PC-9 (cell line): ENCODE measurements around the gene RFT1. TPM values are rescaled to one million over a fixed set of nuclear protein-coding genes. Genes with fewer than 3 reads are reported as not detected.
"Not testable (repeated sequence)": the region's sequence is repeated elsewhere in the genome, so short reads cannot be mapped to it uniquely, and the experiment has no call there.

Experiments
- BruUV-seq: library from RNA; stranded (reverse); fragments of 400-500 nt; replicated peaks from 2 replicates; lab custom pipeline; 2021; lab: Mats Ljungman, UMichigan
- CTCF ChIA-PET: fragments of 300-600 bp; sonication (Branson Sonifier 250); formaldehyde crosslinking; loops from one replicate; lab custom pipeline; 2022; ENCODE audit warnings: antibody characterized with exemption; lab: Charles Lee
- POLR2A ChIA-PET: fragments of 300-600 bp; sonication (Branson Sonifier 250); formaldehyde crosslinking; loops from one replicate; lab custom pipeline; 2022; ENCODE audit warnings: antibody characterized with exemption; ENCODE audit not compliant: unreplicated experiment; lab: Charles Lee
- DNase-seq, 2 experiments: peaks; one replicate each; pipeline versions ENCODE4 v3.0.0 to v3.0.0-alpha.2; 2015 to 2022; ENCODE audit warnings: mixed read lengths in 1 of 2
- H2AFZ ChIP-seq: fragments of 200-600 bp; sonication (generic); 2 replicates; pipeline ENCODE4 v1.8.1; 2017; ENCODE audit warnings: antibody characterized with exemption
- H3F3A ChIP-seq: fragments of 200-600 bp; sonication (generic); 2 replicates; pipeline ENCODE4 v1.8.1; 2017; ENCODE audit warnings: antibody characterized with exemption, mild to moderate bottlenecking, low read depth; ENCODE audit not compliant: insufficient read depth
- H3K27ac ChIP-seq: fragments of 200-600 bp; sonication (generic); 2 replicates; pipeline ENCODE4 v1.6.1; 2016; ENCODE audit warnings: mixed run types
- H3K27me3 ChIP-seq: fragments of 200-600 bp; sonication (generic); 2 replicates; pipeline ENCODE4 v1.6.1; 2016; ENCODE audit warnings: low read depth, mixed run types; ENCODE audit not compliant: insufficient read depth
- H3K36me3 ChIP-seq: fragments of 200-600 bp; sonication (generic); 2 replicates; pipeline ENCODE4 v1.6.1; 2016; ENCODE audit warnings: low read depth, mixed run types
- H3K4me1 ChIP-seq: fragments of 200-600 bp; sonication (generic); replicated peaks from 2 replicates; pipeline ENCODE4 v1.6.1; 2016; ENCODE audit warnings: mixed run types; ENCODE audit not compliant: insufficient read depth
- H3K4me2 ChIP-seq: fragments of 200-600 bp; sonication (generic); 2 replicates; pipeline ENCODE4 v1.6.1; 2017; ENCODE audit warnings: mixed run types
- H3K4me3 ChIP-seq: fragments of 200-600 bp; sonication (generic); 2 replicates; pipeline ENCODE4 v1.6.1; 2016; ENCODE audit warnings: mixed run types
- H3K79me2 ChIP-seq: fragments of 200-600 bp; sonication (generic); 2 replicates; pipeline ENCODE4 v1.6.1; 2017; ENCODE audit warnings: low read depth, mixed run types
- H3K9me2 ChIP-seq: fragments of 200-600 bp; sonication (generic); 2 replicates; pipeline ENCODE4 v1.8.1; 2017; ENCODE audit warnings: mild to moderate bottlenecking; ENCODE audit not compliant: insufficient read depth
- H3K9me3 ChIP-seq: fragments of 200-600 bp; sonication (generic); 2 replicates; pipeline ENCODE4 v1.8.1; 2016; ENCODE audit warnings: low read depth; ENCODE audit not compliant: insufficient read depth
- H4K20me1 ChIP-seq: fragments of 200-600 bp; sonication (generic); 2 replicates; pipeline ENCODE4 v1.8.1; 2017; ENCODE audit not compliant: insufficient read depth
- EZH2 ChIP-seq: fragments of 200-600 bp; sonication (generic); IDR thresholded peaks from 2 replicates; pipeline ENCODE4 v1.8.0; 2017; ENCODE audit warnings: antibody characterized with exemption, low read depth
- intact Hi-C: fragments of 100-400 bp; cut with micrococcal nuclease; formaldehyde crosslinking; loops from one replicate; pipeline ENCODE4 v1.10.0; 2022; ENCODE audit not compliant: unreplicated experiment
- total RNA-seq: library from RNA; stranded (reverse); gene quantifications from 2 replicates; pipeline ENCODE4 v1.2.3, GENCODE V29; 2021
- TF ChIP-seq, protein P1 (sequence below): fragments of 200-600 bp; sonication (generic); conservative IDR thresholded peaks from 2 replicates; pipeline ENCODE4 v1.6.1; 2017; ENCODE audit warnings: mixed run types, antibody characterized with exemption, mild to moderate bottlenecking, moderate library complexity

RFT1 gene
- total RNA-seq, 1 experiment from 2014 or later: 31.0 TPM

DNA sequence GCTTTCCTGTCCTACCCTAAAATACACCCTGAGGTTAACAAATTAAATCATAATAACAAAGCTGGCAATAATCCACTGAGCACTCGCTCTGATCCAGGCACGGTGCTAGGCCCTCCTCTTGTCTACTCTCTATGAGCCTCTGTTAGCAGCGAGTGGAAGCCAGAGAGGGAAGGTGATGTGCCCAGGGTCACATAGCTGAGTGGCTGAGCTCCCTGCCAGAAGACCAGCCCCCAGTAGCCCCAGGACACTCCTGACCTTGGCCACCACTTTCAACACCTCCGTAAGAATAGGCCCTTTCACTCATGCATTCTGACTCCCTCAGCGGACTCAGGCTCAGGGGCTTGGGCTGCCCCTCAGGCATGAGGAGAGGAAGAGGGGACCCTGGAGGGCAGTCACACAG lies 21.2 kb upstream of the RFT1 start:
- H3K9me2 ChIP-seq: no peaks in the 10 kb centered on the region
- H3K9me3 ChIP-seq: no peaks in the 10 kb centered on the region
- no peaks in the 10 kb centered on the region for H4K20me1 ChIP-seq
- H3K27me3 ChIP-seq: no peaks in the 10 kb centered on the region
- no peak for TF ChIP-seq EZH2
- TF ChIP-seq, protein P1, sequence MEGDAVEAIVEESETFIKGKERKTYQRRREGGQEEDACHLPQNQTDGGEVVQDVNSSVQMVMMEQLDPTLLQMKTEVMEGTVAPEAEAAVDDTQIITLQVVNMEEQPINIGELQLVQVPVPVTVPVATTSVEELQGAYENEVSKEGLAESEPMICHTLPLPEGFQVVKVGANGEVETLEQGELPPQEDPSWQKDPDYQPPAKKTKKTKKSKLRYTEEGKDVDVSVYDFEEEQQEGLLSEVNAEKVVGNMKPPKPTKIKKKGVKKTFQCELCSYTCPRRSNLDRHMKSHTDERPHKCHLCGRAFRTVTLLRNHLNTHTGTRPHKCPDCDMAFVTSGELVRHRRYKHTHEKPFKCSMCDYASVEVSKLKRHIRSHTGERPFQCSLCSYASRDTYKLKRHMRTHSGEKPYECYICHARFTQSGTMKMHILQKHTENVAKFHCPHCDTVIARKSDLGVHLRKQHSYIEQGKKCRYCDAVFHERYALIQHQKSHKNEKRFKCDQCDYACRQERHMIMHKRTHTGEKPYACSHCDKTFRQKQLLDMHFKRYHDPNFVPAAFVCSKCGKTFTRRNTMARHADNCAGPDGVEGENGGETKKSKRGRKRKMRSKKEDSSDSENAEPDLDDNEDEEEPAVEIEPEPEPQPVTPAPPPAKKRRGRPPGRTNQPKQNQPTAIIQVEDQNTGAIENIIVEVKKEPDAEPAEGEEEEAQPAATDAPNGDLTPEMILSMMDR: no peak
- H2AFZ ChIP-seq: no peak overlapping the region
- H3K4me1 ChIP-seq: peaks cover 99% of the 10 kb centered on the region
- H3K4me2 ChIP-seq: peak overlapping the region; percentile 36
- no peaks in the 10 kb centered on the region for H3K36me3 ChIP-seq
- BruUV-seq: no TSS peak
- POLR2A ChIA-PET: no interaction called here
- no peak overlapping the region for H3K27ac ChIP-seq
- H3F3A ChIP-seq: peaks cover 30% of the 10 kb centered on the region
- intact Hi-C loops: no loop called here
- no peaks in the 10 kb centered on the region for H3K79me2 ChIP-seq
- no peak overlapping the region for H3K4me3 ChIP-seq
- CTCF ChIA-PET: no interaction called here
- DNase-seq: no peak

DNA sequence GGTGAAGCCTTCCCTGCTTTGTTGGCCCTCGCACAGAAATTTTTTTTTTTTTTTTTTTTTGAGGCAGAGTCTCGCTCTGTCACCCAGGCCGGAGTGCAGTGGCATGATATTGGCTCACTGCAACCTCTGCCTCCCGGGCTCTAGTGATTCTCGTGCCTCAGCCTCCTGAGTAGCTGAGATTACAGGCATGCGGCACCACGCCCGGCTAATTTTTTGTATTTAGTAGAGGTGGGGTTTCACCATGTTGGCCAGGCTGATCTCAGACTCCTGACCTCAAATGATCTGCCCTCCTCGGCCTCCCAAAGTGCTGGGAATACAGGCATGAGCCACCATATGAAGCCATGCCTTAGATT lies 20.8 kb upstream of the RFT1 start:
- POLR2A ChIA-PET: not testable (repeated sequence)

GRCh38 chr3:53150247-53151085 lies 20.2 kb upstream of the RFT1 start:
- intact Hi-C loops: no loop called here

More for the DNA sequence above, 20.8 kb upstream of the RFT1 start:
- H3K79me2 ChIP-seq, H3K9me3 ChIP-seq, H3K27ac ChIP-seq, H4K20me1 ChIP-seq, H3K27me3 ChIP-seq, CTCF ChIA-PET, H3K9me2 ChIP-seq, BruUV-seq, H2AFZ ChIP-seq, H3K36me3 ChIP-seq, intact Hi-C loops, H3K4me3 ChIP-seq, DNase-seq: not testable (repeated sequence)
- Histone ChIP-seq H3K4me1 (peaks cover 99% of the 10 kb centered on the region), H3K4me2 (peak overlapping the region; percentile 70), H3F3A (peaks cover 32% of the 10 kb centered on the region)

More at GRCh38 chr3:53150247-53151085, 20.2 kb upstream of the RFT1 start:
- Histone ChIP-seq H3K4me2 (peak overlapping the region; percentile 70), H3K4me1 (peaks cover 99% of the 10 kb centered on the region), H3F3A (peaks cover 34% of the 10 kb centered on the region), H3K27me3 (no peaks in the 10 kb centered on the region), H3K4me3 (no peak overlapping the region), H3K9me2 (no peaks in the 10 kb centered on the region), H2AFZ (peak overlapping the region; percentile 24; the same call in 1 of the 2 replicates), H3K79me2 (no peaks in the 10 kb centered on the region), H4K20me1 (no peaks in the 10 kb centered on the region), H3K27ac (peak overlapping the region; percentile 10), H3K9me3 (no peaks in the 10 kb centered on the region), H3K36me3 (no peaks in the 10 kb centered on the region)
- TF ChIP-seq, protein P1: no peak
- TF ChIP-seq EZH2: no peak
- ChIA-PET CTCF (interaction anchor here (0.5 to 0.9 kb wide), 3 partner anchors 13 to 16 kb away, joined by 3 to 5 read pairs (median 3); no protein-coding TSS in a partner anchor), POLR2A (no interaction called here)
- peak in 1 of 2 experiments; percentile 73 for DNase-seq
- BruUV-seq: no TSS peak
